K562 (cell line): ENCODE data around the gene CCNJL. TPM values are rescaled to one million over a fixed set of nuclear protein-coding genes. Genes with fewer than 3 reads are reported as not detected.

ENCODE experiments used
- ATAC-seq: fragments of 200-7000 bp; cut with Tn5 transposase; 3 replicates; pipeline ENCODE4 v1.9.1; 2020; ENCODE audit warnings: moderate library complexity
- BruUV-seq: library from RNA; stranded (reverse); fragments of 400-500 nt; replicated peaks from 2 replicates; lab custom pipeline; 2021; lab: Mats Ljungman, UMichigan
- CTCF ChIA-PET: fragments of 300-600 bp; formaldehyde crosslinking; extraction: SDS; loops from one replicate; lab custom pipeline; 2021; ENCODE audit warnings: low intra/inter-chr PET ratio; lab: Yijun Ruan, JAX
- POLR2A ChIA-PET: fragments of 300-600, 350-650 bp; sonication (Branson Sonifier 250); formaldehyde crosslinking; extraction: SDS; loops from one replicate; lab custom pipeline; 2021; ENCODE audit warnings: antibody characterized with exemption, inconsistent platforms; lab: Yijun Ruan, JAX
- DNase-seq, 4 experiments: peaks; one replicate each; pipeline versions ENCODE4 v3.0.0 to v3.0.0-alpha.2; 2011 to 2018; ENCODE audit warnings: low spot score in 3 of 4, mixed read lengths in 3 of 4; ENCODE audit errors: extremely low read depth in 1 of 4
- FAIRE-seq: peaks from 2 replicates; lab custom pipeline; 2011; peaks lifted over from hg19 to GRCh38; lab: Jason Lieb, UNC
- H2AFZ ChIP-seq: 2 replicates; pipeline ENCODE4 v1.6.0; 2011; ENCODE audit warnings: low read depth, low read length, control low read depth, inconsistent platforms
- H3K27ac ChIP-seq: fragments of 200-600 bp; 3 replicates; pipeline ENCODE4 v1.8.0; 2011; ENCODE audit warnings: low read depth, mild to moderate bottlenecking, control low read depth, inconsistent platforms, low read length, moderate library complexity, mixed read lengths; ENCODE audit errors: extremely low read depth
- H3K27me3 ChIP-seq, 2 experiments: fragments of 300-600 bp in 1 of 2; 2 replicates in 1 of 2; 3 replicates in 1 of 2; pipeline versions ENCODE4 v1.6.0 to v1.8.0; 2011; ENCODE audit warnings: inconsistent platforms in 2 of 2, low read length in 2 of 2, mild to moderate bottlenecking in 1 of 2, mixed read lengths in 1 of 2, moderate library complexity in 1 of 2; ENCODE audit not compliant: control insufficient read depth in 2 of 2, insufficient read depth in 2 of 2
- H3K36me3 ChIP-seq: fragments of 300-600 bp; 3 replicates; pipeline ENCODE4 v1.8.0; 2011; ENCODE audit warnings: mild to moderate bottlenecking, low read length, inconsistent platforms; ENCODE audit not compliant: control insufficient read depth, insufficient read depth
- H3K4me1 ChIP-seq, 2 experiments: fragments of 200-600 bp in 1 of 2; replicated peaks in 1 of 2; 2 replicates in 1 of 2; 3 replicates in 1 of 2; pipeline versions ENCODE4 v1.5.1 to v1.8.0; 2011; ENCODE audit warnings: inconsistent platforms in 2 of 2, low read length in 2 of 2, mild to moderate bottlenecking in 1 of 2, mixed read lengths in 1 of 2, moderate library complexity in 1 of 2; ENCODE audit not compliant: control insufficient read depth in 2 of 2, insufficient read depth in 2 of 2
- H3K4me2 ChIP-seq: 2 replicates; pipeline ENCODE4 v1.6.1; 2011; ENCODE audit warnings: low read length, control low read depth, inconsistent platforms, mixed read lengths; ENCODE audit not compliant: insufficient read depth
- H3K4me3 ChIP-seq: fragments of 200-600 bp; sonication (generic), shearing (Covaris generic); 2 replicates; pipeline ENCODE4 v1.5.1; 2016; ENCODE audit warnings: control low read depth, inconsistent platforms
- H3K79me2 ChIP-seq: fragments of 200-600 bp; 3 replicates; pipeline ENCODE4 v1.8.0; 2011; ENCODE audit warnings: low read length, inconsistent platforms; ENCODE audit not compliant: control insufficient read depth, insufficient read depth
- H3K9ac ChIP-seq, 2 experiments: 2 replicates each; pipeline versions ENCODE4 v1.6.0 to v1.6.1; 2011; ENCODE audit warnings: low read depth in 2 of 2, low read length in 2 of 2, control low read depth in 1 of 2, inconsistent platforms in 1 of 2, mild to moderate bottlenecking in 1 of 2, mixed read lengths in 1 of 2; ENCODE audit not compliant: insufficient read depth in 1 of 2
- H3K9me1 ChIP-seq: one replicate; pipeline ENCODE4 v1.6.0; 2011; ENCODE audit warnings: inconsistent platforms, mild to moderate bottlenecking, low read length, moderate library complexity; ENCODE audit not compliant: control insufficient read depth, insufficient read depth
- H3K9me3 ChIP-seq: replicated peaks from 2 replicates; pipeline ENCODE4 v1.5.1; 2011; ENCODE audit warnings: low read depth, low read length, inconsistent platforms; ENCODE audit not compliant: control insufficient read depth, insufficient read depth
- H4K20me1 ChIP-seq: replicated peaks from 2 replicates; pipeline ENCODE4 v1.6.1; 2011; ENCODE audit warnings: low read length, inconsistent platforms, mixed read lengths; ENCODE audit not compliant: control insufficient read depth, insufficient read depth
- CUX1 ChIP-seq: fragments of 200-800 bp; sonication (Bioruptor generic); IDR thresholded peaks from 2 replicates; pipeline ENCODE4 v1.6.1; 2016; ENCODE audit warnings: missing genetic modification characterization, missing compliant biosample characterization
- HNRNPL ChIP-seq: fragments of 200-400 bp; formaldehyde crosslinking; IDR thresholded peaks from 2 replicates; pipeline ENCODE4 v1.6.1; 2017; ENCODE audit warnings: low read depth, mild to moderate bottlenecking, low read length
- POLR2A ChIP-seq: fragments of 450-650 bp; conservative IDR thresholded peaks from 2 replicates; pipeline ENCODE4 v1.6.1; 2016
- SMARCB1 ChIP-seq: IDR thresholded peaks from 2 replicates; pipeline ENCODE4 v1.6.1; 2011; ENCODE audit warnings: improper control_type of control experiment, low read depth; ENCODE audit not compliant: insufficient read length
- SP2 ChIP-seq: IDR thresholded peaks from 2 replicates; pipeline ENCODE4 v1.6.1; 2011; ENCODE audit warnings: mild to moderate bottlenecking, low read depth, low read length, moderate library complexity; ENCODE audit not compliant: poor library complexity, severe bottlenecking; ENCODE audit errors: extremely low read depth
- STAT5B ChIP-seq: fragments of 250-450 bp; sonication (Bioruptor Pico); IDR thresholded peaks from 2 replicates; pipeline ENCODE4 v1.8.0; 2021; ENCODE audit warnings: mild to moderate bottlenecking, inconsistent platforms
- ZNF280A ChIP-seq: fragments of 450-650 bp; IDR thresholded peaks from 2 replicates; pipeline ENCODE4 v1.6.1; 2018; ENCODE audit warnings: mild to moderate bottlenecking, low read depth; ENCODE audit not compliant: partially characterized antibody
- ZNF717 ChIP-seq: fragments of 250-450 bp; sonication (Bioruptor Pico); IDR thresholded peaks from 2 replicates; pipeline ENCODE4 v1.5.0; 2021
- ZNF77 ChIP-seq: fragments of 250-450 bp; sonication (Bioruptor Pico); IDR thresholded peaks from 2 replicates; pipeline ENCODE4 v1.5.0; 2020
- WGBS: fragments of 100-300 bp; shearing (Covaris generic); methylation state at CpG from one replicate; pipeline ENCODE4 v1.1.6; 2016; ENCODE audit warnings: low coverage, mixed read lengths; ENCODE audit not compliant: insufficient coverage; ENCODE audit errors: missing lambda C conversion rate; 5-methylcytosine and 5-hydroxymethylcytosine counted together
- in situ Hi-C: fragments of 300-500 bp; cut with MboI; formaldehyde crosslinking; loops from 4 replicates; pipeline ENCODE4 v1.15.0; 2018; ENCODE audit warnings: inconsistent platforms, mixed read lengths
- intact Hi-C: fragments of 100-400 bp; cut with micrococcal nuclease; formaldehyde crosslinking; loops from 2 replicates; pipeline ENCODE4 v1.14.2; 2022
- polyA plus RNA-seq, 8 experiments: library from polyadenylated mRNA; depleted of rRNA in 4 of 8; stranded (reverse) in 5 of 8; unstranded in 3 of 8; fragments of >200 nt; fragmentation: Nextera tagmentation in 2 of 8; fragmentation: Illumina TruSeq in 1 of 8; extraction: Ambion mirVana in 2 of 8; extraction: Trizol in 1 of 8; gene quantifications; 2 replicates each; pipeline versions ENCODE4 v1.2.1 to v1.2.3, GENCODE V29; 2011 to 2014; ENCODE audit warnings: inconsistent platforms in 1 of 8, missing spikeins in 1 of 8
- total RNA-seq, 7 experiments: library from RNA; depleted of rRNA in 6 of 7; stranded (reverse); fragments of >200 nt in 6 of 7; fragmentation: Illumina TruSeq in 2 of 7; extraction: Trizol in 2 of 7; gene quantifications; 2 replicates each; pipeline versions ENCODE4 v1.2.1 to v1.2.3, GENCODE V29; 2011 to 2021; ENCODE audit warnings: low replicate concordance in 1 of 7

CCNJL gene
- total and polyA plus RNA-seq, 9 of the 15 experiments (the other 6 are each of a cell fraction or from before 2014, with no cell fraction given), result 0.04 TPM; not detected in 8

- no peak for FAIRE-seq
- no TSS peak for BruUV-seq
- Histone ChIP-seq H3K4me3 (no peak overlapping the region), H3K4me1 (peaks cover 22 to 23% of the 10 kb centered on the region in 2 experiments), H3K4me2 (no peak overlapping the region), H3K9me1 (no peaks in the 10 kb centered on the region), H3K9ac (no peak overlapping the region), H3K36me3 (no peaks in the 10 kb centered on the region), H3K27me3 (peaks cover 0 to 14% of the 10 kb centered on the region in 2 experiments; a peak in 1 of 5 replicates), H3K9me3 (no peaks in the 10 kb centered on the region), H3K79me2 (no peaks in the 10 kb centered on the region), H4K20me1 (no peaks in the 10 kb centered on the region), H2AFZ (no peak overlapping the region), H3K27ac (no peak overlapping the region)
- 28% methylated on average over 3 of the region's 3 CpGs for WGBS
- no peak for ATAC-seq
- intact Hi-C loops (loop anchor here (5.0 kb wide), 3 partner anchors 45 to 220 kb away; no protein-coding TSS in a partner anchor), in situ Hi-C loops (no loop called here)
- CTCF ChIA-PET, result interaction anchor here (1.5 kb wide), 1 partner anchor 103 kb away, joined by 3 read pairs; no protein-coding TSS in a partner anchor
- no peak for DNase-seq
- POLR2A ChIA-PET, result interaction anchor here (0.6 kb wide), 1 partner anchor 171 kb away, joined by 3 read pairs; no protein-coding TSS in a partner anchor
- TF ChIP-seq CUX1 (CRISPR knock-in tag) (no peak), ZNF717 (CRISPR knock-in tag) (no peak), POLR2A (no peak), ZNF280A (no peak), STAT5B (no peak), SMARCB1 (no peak), HNRNPL (no peak), SP2 (no peak), ZNF77 (CRISPR knock-in tag) (no peak)
Measured at GRCh38 chr5:160242145-160242544, 70.2 kb downstream of the CCNJL start.
